ENCODE results near the gene SCNN1G. TPM values are rescaled to one million over a fixed set of nuclear protein-coding genes. Genes with fewer than 3 reads are reported as not detected.

SCNN1G gene
- total and polyA plus RNA-seq, 4 donors = not detected

GRCh38 chr16:23209606-23210005 is 27.1 kb downstream of the SCNN1G start:
- H3K27me3 ChIP-seq (ENCODE audit: control insufficient read depth in 4 of 4, insufficient read depth in 4 of 4, low read length in 3 of 4) = peaks cover 0 to 17% (median 1%) of the 10 kb centered on the region in 4 donors
- H3K27ac ChIP-seq (ENCODE audit: low read depth in 1 of 2, low read length in 2 of 2) = no peak overlapping the region
- H3K4me3 ChIP-seq (ENCODE audit: low read depth in 1 of 3, low read length in 3 of 3) = no peak overlapping the region
- no peaks in the 10 kb centered on the region for H3K36me3 ChIP-seq (ENCODE audit: control insufficient read depth in 4 of 4, insufficient read depth in 3 of 4, low read depth in 1 of 4, low read length in 3 of 4)
- no peaks in the 10 kb centered on the region for H3K9me3 ChIP-seq (ENCODE audit: control insufficient read depth in 4 of 4, low read length in 3 of 4)
- TF ChIP-seq ZBTB33 (IDR thresholded peaks at IDR 0.05) (no peak), YY1 (IDR thresholded peaks at IDR 0.05) (no peak), HNF4A (conservative IDR thresholded peaks at IDR 0.05) (no peak), ATF3 (IDR thresholded peaks at IDR 0.05) (no peak), REST (IDR thresholded peaks at IDR 0.05) (no peak), EGR1 (IDR thresholded peaks at IDR 0.05; ENCODE audit: low read depth in 2 of 2) (no peak), SP1 (IDR thresholded peaks at IDR 0.05) (no peak), FOXA2 (IDR thresholded peaks at IDR 0.05) (no peak), RXRA (IDR thresholded peaks at IDR 0.05) (no peak), RAD21 (IDR thresholded peaks at IDR 0.05) (no peak), NR2F2 (IDR thresholded peaks at IDR 0.05) (no peak), GABPA (IDR thresholded peaks at IDR 0.05 in 1 of 2, conservative IDR thresholded peaks at IDR 0.05 in 1 of 2) (no peak)
- no peaks in the 10 kb centered on the region for H3K4me1 ChIP-seq (ENCODE audit: control insufficient read depth in 4 of 4, insufficient read depth in 4 of 4, low read length in 3 of 4)
- no peak overlapping the region for H3K9ac ChIP-seq (ENCODE audit: low read depth in 1 of 2, low read length in 2 of 2)
- no peak for DNase-seq (ENCODE audit: low spot score)
- WGBS = 75% methylated on average over 9 of the region's 9 CpGs

GRCh38 chr16:23213831-23214230 is 31.3 kb downstream of the SCNN1G start:
- H3K4me1 ChIP-seq (ENCODE audit: control insufficient read depth in 4 of 4, insufficient read depth in 4 of 4, low read length in 3 of 4) = no peaks in the 10 kb centered on the region
- 66% methylated on average over 3 of the region's 3 CpGs for WGBS

More at GRCh38 chr16:23213831-23214230, 31.3 kb downstream of the SCNN1G start:
- no peak overlapping the region for H3K27ac ChIP-seq (ENCODE audit: low read depth in 1 of 2, low read length in 2 of 2)
- H3K4me3 ChIP-seq (ENCODE audit: low read depth in 1 of 3, low read length in 3 of 3) = no peak overlapping the region
- H3K9me3 ChIP-seq (ENCODE audit: control insufficient read depth in 4 of 4, low read length in 3 of 4) = no peaks in the 10 kb centered on the region
- no peak for DNase-seq (ENCODE audit: low spot score)
- H3K9ac ChIP-seq (ENCODE audit: low read depth in 1 of 2, low read length in 2 of 2) = no peak overlapping the region
- TF ChIP-seq ATF3 (IDR thresholded peaks at IDR 0.05) (no peak), RAD21 (IDR thresholded peaks at IDR 0.05) (no peak), TAF1 (conservative IDR thresholded peaks at IDR 0.05) (no peak), NR2F2 (IDR thresholded peaks at IDR 0.05) (no peak), HNF4G (IDR thresholded peaks at IDR 0.05) (no peak), RXRA (IDR thresholded peaks at IDR 0.05) (no peak), ZBTB33 (IDR thresholded peaks at IDR 0.05) (no peak), FOXA2 (IDR thresholded peaks at IDR 0.05) (no peak), JUND (IDR thresholded peaks at IDR 0.05) (no peak), REST (IDR thresholded peaks at IDR 0.05) (no peak), FOXA1 (IDR thresholded peaks at IDR 0.05) (no peak), YY1 (IDR thresholded peaks at IDR 0.05) (no peak)
- H3K36me3 ChIP-seq (ENCODE audit: control insufficient read depth in 4 of 4, insufficient read depth in 3 of 4, low read depth in 1 of 4, low read length in 3 of 4) = no peaks in the 10 kb centered on the region
- peaks cover 0 to 8% (median 0%) of the 10 kb centered on the region in 4 donors for H3K27me3 ChIP-seq (ENCODE audit: control insufficient read depth in 4 of 4, insufficient read depth in 4 of 4, low read length in 3 of 4)
